Muscle layer of duodenum (tissue), 2 donors: ENCODE data around the gene NFATC2.
"Not testable (repeated sequence)": the region's sequence is repeated elsewhere in the genome, so short reads cannot be mapped to it uniquely, and the experiment has no call there.

Experiments used
- H3K27ac ChIP-seq: one replicate; pipeline ENCODE4 v1.7.0; 2013; ENCODE audit warnings: mild to moderate bottlenecking, low read length
- H3K27me3 ChIP-seq: one replicate; pipeline ENCODE4 v1.7.0; 2013; ENCODE audit warnings: low read depth, mild to moderate bottlenecking, control low read depth, low read length
- H3K36me3 ChIP-seq, 2 donors: one replicate each; pipeline ENCODE4 v1.7.0; 2013; ENCODE audit warnings: low read length in 2 of 2, control low read depth in 1 of 2, mild to moderate bottlenecking in 1 of 2; ENCODE audit not compliant: insufficient read depth in 2 of 2, control insufficient read depth in 1 of 2
- H3K4me1 ChIP-seq, 2 donors: one replicate each; pipeline ENCODE4 v1.7.0; 2013; ENCODE audit warnings: low read length in 2 of 2, mild to moderate bottlenecking in 2 of 2, control low read depth in 1 of 2, moderate library complexity in 1 of 2; ENCODE audit not compliant: insufficient read depth in 2 of 2, control insufficient read depth in 1 of 2
- H3K4me3 ChIP-seq, 2 donors: one replicate each; pipeline ENCODE4 v1.7.0; 2013; ENCODE audit warnings: low read length in 2 of 2, low read depth in 1 of 2, mild to moderate bottlenecking in 1 of 2
- H3K9me3 ChIP-seq, 2 donors: one replicate each; pipeline ENCODE4 v1.7.0; 2013; ENCODE audit warnings: low read length in 2 of 2, control low read depth in 1 of 2, mild to moderate bottlenecking in 1 of 2; ENCODE audit not compliant: control insufficient read depth in 1 of 2
- donor health status: healthy.

Gene NFATC2

DNA sequence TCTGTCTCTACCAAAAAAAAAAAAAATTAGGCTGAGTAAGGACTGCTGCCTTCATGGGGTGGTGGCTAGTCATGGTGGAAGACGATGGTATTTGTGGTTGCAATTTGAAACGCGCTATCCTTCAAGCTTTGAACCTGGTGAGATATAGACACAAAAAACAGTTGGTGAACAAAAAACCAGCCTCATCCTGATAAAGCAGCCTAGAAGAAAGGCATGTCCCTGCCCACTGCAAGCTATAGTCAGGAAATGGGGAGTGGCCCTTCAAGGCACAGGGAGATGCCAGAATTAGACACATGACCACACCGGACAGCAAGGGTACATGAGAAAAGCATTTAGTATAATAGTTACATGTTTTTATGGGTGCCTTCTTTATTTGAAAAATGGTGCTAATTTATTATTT, 193.6 kb downstream of the NFATC2 start:
- no peak overlapping the region for H3K27ac ChIP-seq
- H3K27me3 ChIP-seq = no peaks in the 10 kb centered on the region
- no peaks in the 10 kb centered on the region for H3K36me3 ChIP-seq
- H3K4me3 ChIP-seq = no peak overlapping the region
- no peaks in the 10 kb centered on the region for H3K9me3 ChIP-seq
- no peaks in the 10 kb centered on the region for H3K4me1 ChIP-seq

DNA sequence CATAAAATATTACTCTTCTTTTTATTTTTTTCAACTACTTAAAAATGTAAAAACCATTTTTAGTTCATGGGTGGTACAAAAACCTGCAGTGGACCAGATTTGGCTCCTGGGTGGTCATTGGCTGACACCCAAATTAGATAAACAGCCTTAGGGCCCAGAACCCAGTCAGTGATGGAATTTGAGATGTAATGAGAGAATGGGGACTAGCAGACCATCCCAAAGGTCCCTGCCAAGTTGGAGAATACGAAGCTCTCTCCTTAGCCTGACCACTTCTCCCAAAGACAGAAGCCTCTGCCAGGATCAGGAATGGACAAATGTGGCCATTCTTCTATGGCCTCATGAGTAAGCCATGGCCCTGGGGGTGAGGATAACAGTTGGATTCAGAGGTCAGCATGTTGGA, 194.7 kb downstream of the NFATC2 start:
- no peaks in the 10 kb centered on the region for H3K27me3 ChIP-seq
- no peaks in the 10 kb centered on the region for H3K4me1 ChIP-seq
- H3K27ac ChIP-seq = no peak overlapping the region
- H3K9me3 ChIP-seq = no peaks in the 10 kb centered on the region
- no peaks in the 10 kb centered on the region for H3K36me3 ChIP-seq
- no peak overlapping the region for H3K4me3 ChIP-seq

DNA sequence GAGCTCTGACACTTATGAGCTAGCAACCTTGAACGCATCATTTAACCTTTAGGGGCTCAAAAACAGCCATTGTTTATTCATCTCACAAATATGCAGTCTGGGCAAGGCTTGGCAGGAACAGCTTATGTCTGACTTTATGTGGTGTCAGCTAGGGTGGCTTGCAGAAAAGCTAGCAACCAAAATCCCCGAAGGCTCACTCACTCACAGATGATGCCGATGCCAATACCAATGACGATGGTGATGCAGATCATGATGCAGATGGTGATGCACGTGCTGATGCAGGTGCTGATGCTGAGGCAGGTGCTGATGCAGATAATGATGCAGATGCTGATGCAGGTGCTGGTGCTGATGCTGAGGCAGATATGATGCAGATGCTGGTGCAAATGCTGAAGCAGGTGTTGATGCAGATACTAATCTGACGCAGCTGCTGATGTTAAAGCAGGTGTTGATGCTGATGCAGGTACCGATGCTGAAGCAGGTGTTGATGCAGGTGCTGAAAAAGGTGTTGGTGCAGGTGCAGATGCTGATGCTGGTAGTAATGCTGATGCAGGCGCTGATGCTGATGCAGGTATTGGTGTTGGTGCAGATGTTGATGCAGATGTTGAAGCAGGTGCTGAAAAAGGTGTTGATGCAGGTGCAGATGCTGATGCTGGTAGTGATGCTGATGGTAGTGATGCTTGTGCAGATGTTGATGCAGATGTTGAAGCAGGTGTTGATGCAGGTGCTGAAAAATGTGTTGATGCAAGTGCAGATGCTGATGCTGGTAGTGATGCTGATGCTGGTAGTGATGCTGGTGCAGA, 195.6 kb downstream of the NFATC2 start:
- Histone ChIP-seq H3K4me3 (no peak overlapping the region), H3K9me3 (no peaks in the 10 kb centered on the region), H3K27ac (no peak overlapping the region), H3K36me3 (no peaks in the 10 kb centered on the region), H3K27me3 (no peaks in the 10 kb centered on the region), H3K4me1 (no peaks in the 10 kb centered on the region)

- Histone ChIP-seq H3K27me3 (no peaks in the 10 kb centered on the region), H3K4me3 (no peak overlapping the region), H3K9me3 (no peaks in the 10 kb centered on the region), H3K27ac (no peak overlapping the region), H3K36me3 (no peaks in the 10 kb centered on the region), H3K4me1 (no peaks in the 10 kb centered on the region)
These were observed 196.9 kb downstream of the NFATC2 start for GRCh38 chr20:51345601-51346101.

DNA sequence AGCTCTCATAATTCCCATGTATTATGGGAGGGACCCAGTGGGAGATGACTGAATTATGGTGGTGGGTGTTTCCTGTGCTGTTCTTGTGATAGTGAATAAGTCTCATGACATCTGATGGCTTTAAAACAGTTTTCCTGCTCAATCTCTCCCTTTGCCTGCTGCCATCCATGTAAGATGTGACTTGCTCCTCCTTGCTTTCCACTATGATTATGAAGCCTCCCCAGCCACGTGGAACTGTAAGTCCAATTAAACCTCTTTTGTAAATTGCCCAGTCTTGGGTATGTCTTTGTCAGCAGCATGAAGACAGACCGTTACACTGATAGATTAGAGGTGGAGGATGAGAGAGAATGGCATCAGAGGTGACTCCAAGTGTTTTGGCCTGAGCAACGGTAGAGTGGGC, 198.7 kb downstream of the NFATC2 start:
- H3K27me3 ChIP-seq, H3K4me1 ChIP-seq, H3K36me3 ChIP-seq, H3K9me3 ChIP-seq, H3K27ac ChIP-seq, H3K4me3 ChIP-seq: not testable (repeated sequence)

DNA sequence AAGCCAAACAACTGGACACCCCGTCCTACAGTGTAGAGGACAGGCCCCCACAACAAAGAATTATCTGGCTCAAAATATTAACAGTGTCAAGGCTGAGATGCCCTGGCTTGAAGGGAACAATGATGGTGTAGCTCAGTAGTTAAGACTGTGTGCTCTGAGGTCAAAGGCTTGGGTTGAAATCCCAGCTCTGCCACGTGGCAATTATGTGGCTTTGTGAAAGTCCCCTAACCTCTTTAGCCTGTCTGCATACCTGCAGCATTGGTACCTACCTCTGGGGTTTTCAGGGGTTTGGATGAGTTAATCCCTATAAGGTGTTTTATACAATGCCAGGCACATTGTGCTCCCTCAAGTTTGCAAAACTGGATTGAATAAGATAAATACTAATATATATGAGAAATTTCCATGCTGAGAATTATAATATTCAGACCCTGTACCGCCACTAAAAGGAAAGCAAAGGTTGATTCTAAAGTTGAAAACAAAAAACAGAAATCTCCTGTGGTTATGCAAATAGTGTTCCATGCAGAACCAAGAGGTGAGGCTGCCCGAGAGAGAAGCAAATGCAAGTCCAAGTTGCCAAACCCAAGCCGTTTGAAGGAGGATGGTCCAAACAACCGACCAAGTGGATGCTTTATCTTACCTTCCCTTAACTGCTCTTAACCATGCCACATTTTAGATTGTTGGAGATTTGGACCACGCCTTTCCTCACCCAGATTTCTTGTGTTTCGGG, 199.8 kb downstream of the NFATC2 start:
- no peaks in the 10 kb centered on the region for H3K4me1 ChIP-seq
- no peak overlapping the region for H3K4me3 ChIP-seq
- no peak overlapping the region for H3K27ac ChIP-seq
- H3K9me3 ChIP-seq = no peaks in the 10 kb centered on the region
- no peaks in the 10 kb centered on the region for H3K27me3 ChIP-seq
- no peaks in the 10 kb centered on the region for H3K36me3 ChIP-seq

DNA sequence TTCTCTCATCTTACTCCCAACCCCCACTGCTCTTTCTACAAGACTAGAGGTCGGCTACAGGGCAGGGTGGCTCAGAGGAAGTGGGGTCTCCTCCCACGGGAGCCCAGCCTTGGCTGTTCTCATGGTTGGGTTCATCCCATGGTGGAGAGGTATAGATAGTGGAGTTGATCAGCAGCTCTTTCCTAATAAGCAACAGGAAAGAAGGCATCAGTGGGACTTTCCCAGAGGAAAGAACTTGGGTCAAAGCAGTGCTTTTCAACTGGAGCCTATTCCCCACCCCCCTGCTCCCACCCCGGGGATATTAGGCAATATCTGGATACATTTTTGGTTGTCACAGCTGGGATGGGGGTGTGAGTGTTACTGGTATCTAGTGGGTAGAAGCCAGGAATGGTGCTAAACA, 200.9 kb downstream of the NFATC2 start:
- Histone ChIP-seq H3K27ac (no peak overlapping the region), H3K36me3 (no peaks in the 10 kb centered on the region), H3K27me3 (no peaks in the 10 kb centered on the region), H3K9me3 (no peaks in the 10 kb centered on the region), H3K4me3 (no peak overlapping the region), H3K4me1 (no peaks in the 10 kb centered on the region)

GRCh38 chr20:51340451-51340840, 202.1 kb downstream of the NFATC2 start:
- Histone ChIP-seq H3K9me3 (no peaks in the 10 kb centered on the region), H3K27ac (no peak overlapping the region), H3K36me3 (no peaks in the 10 kb centered on the region), H3K27me3 (no peaks in the 10 kb centered on the region), H3K4me3 (no peak overlapping the region), H3K4me1 (no peaks in the 10 kb centered on the region)

GRCh38 chr20:51339721-51340450, 202.6 kb downstream of the NFATC2 start:
- Histone ChIP-seq H3K4me1 (no peaks in the 10 kb centered on the region), H3K4me3 (no peak overlapping the region), H3K27ac (no peak overlapping the region), H3K36me3 (no peaks in the 10 kb centered on the region), H3K9me3 (no peaks in the 10 kb centered on the region), H3K27me3 (no peaks in the 10 kb centered on the region)

- no peaks in the 10 kb centered on the region for H3K9me3 ChIP-seq
- no peak overlapping the region for H3K4me3 ChIP-seq
- no peaks in the 10 kb centered on the region for H3K36me3 ChIP-seq
- H3K27me3 ChIP-seq = no peaks in the 10 kb centered on the region
- no peaks in the 10 kb centered on the region for H3K4me1 ChIP-seq
- no peak overlapping the region for H3K27ac ChIP-seq
These were observed 203.7 kb downstream of the NFATC2 start for GRCh38 chr20:51338692-51339440.
